HG02885 (cell line): ENCODE measurements around the gene TRPM2.

ENCODE experiments used
- ATAC-seq: cut with Tn5 transposase; IDR thresholded peaks from one replicate; pipeline ENCODE4 v1.9.1; 2021; ENCODE audit warnings: mild to moderate bottlenecking; ENCODE audit not compliant: unreplicated experiment, poor library complexity

The TRPM2 gene

DNA sequence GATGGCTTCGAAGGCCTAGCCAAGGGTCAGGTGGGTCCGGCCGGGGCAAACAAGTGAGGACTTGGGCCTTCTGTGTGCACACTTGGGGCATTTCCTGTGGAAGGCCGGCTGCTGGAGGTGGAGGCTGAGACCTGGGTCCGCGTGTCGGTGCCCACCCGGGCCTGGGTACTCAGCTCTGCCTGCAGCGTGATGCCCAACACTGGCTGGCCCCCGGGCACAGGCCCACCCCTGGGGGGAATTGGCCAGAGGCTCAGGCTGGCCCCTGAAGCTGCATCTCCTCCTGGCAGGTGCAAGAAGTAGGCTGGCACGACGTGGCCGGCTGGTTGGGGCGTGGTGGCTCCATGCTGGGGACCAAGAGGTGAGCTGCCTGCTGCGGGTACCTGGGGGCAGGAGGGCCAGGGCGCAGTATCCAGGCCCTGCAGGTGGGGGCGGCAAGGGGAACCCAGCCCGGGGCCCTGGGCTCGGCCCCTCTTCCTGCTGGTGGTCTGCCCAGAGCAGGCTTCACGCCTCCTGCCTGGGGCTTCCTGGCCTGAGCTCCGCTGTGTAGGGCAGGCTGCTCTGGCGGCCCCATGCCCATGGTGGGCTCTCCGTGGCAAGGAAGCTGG lies 31.5 kb upstream of the TRPM2 start:
- ATAC-seq = no peak

DNA sequence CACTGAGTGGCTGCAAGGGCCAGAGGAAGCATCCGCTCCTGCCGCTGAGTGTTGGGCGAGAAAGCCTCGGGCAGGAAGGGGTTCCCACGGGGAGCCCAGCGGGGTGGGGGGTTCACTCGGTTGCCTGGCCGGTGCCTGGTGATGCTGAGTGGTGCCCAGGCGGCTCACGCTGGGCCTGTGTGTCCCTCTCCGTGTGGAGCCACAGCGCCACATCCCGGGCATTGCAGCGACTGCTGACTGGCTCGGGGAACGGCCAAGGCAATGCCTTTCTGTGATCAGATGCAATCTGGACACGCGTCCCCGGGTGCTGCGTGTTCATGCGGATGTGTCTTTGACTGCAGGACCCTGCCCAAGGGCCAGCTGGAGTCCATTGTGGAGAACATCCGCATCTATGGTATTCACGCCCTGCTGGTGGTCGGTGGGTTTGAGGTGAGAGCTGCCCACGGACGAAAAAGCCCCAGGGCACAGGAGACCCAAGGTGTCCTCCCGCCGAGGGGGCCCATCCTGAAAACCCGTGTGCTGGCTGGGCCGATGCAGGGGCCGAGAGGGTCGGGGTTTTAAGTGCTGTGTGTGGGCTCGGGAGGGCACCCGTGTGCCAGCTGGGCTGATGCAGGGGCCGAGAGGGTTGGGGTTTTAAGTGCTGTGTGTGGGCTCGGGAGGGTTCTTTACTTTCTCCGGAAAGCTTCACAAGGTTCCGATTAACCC lies 30.6 kb upstream of the TRPM2 start:
- ATAC-seq = no peak

DNA sequence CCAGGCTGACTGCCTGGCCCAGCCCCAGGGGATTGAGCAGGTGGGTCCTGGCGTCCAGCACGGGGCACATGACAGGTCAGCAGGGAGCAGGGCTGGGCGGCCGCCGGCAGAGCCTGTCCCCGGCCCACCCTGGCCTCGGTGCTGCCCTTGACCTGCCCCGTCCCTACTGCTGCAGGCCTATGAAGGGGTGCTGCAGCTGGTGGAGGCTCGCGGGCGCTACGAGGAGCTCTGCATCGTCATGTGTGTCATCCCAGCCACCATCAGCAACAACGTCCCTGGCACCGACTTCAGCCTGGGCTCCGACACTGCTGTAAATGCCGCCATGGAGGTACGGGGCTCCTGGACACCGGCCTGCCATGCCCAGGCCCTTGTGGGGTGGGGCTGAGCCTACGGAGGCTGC lies 29.8 kb upstream of the TRPM2 start:
- no peak for ATAC-seq

DNA sequence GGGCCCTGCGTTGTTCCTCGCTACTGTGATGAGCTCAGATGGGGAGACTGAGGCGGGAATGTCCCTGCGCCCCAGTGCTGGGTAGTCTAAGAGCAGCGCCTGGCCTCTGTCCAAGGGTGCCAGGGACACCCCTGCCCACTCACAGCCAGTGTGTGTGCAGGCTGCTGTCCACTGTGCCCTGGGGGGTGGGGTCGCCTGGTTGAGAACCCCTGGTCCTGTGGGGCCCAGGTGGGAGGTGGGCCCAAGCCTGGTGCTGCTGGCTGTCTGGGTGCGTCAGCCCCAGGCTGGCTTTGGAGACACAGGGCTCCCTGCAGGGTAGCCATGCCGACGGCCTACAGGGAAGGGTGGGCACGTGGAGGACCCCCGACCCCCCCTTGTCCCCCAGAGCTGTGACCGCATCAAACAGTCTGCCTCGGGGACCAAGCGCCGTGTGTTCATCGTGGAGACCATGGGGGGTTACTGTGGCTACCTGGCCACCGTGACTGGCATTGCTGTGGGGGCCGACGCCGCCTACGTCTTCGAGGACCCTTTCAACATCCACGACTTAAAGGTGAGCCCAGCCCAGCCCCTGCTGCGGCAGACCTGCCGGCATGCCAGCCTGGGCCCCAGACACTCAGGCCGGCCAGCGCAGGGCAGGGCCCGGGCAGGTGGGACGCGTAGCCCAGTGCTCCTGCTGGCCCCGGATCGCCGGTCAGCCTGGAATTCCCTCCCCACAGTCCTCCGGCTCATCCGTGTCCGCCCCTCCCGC lies 29.1 kb upstream of the TRPM2 start:
- no peak for ATAC-seq

DNA sequence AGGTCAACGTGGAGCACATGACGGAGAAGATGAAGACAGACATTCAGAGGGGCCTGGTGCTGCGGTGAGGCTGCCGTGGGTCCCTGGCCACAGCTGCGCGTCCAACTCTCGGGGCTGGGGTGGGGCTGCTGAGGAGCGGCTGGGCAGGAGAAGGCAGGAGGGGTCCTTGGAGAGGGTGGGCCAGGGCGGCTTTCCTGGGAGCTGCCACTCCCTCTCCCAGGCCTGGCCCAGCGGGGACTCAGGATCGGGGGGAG lies 28.6 kb upstream of the TRPM2 start:
- no peak for ATAC-seq

DNA sequence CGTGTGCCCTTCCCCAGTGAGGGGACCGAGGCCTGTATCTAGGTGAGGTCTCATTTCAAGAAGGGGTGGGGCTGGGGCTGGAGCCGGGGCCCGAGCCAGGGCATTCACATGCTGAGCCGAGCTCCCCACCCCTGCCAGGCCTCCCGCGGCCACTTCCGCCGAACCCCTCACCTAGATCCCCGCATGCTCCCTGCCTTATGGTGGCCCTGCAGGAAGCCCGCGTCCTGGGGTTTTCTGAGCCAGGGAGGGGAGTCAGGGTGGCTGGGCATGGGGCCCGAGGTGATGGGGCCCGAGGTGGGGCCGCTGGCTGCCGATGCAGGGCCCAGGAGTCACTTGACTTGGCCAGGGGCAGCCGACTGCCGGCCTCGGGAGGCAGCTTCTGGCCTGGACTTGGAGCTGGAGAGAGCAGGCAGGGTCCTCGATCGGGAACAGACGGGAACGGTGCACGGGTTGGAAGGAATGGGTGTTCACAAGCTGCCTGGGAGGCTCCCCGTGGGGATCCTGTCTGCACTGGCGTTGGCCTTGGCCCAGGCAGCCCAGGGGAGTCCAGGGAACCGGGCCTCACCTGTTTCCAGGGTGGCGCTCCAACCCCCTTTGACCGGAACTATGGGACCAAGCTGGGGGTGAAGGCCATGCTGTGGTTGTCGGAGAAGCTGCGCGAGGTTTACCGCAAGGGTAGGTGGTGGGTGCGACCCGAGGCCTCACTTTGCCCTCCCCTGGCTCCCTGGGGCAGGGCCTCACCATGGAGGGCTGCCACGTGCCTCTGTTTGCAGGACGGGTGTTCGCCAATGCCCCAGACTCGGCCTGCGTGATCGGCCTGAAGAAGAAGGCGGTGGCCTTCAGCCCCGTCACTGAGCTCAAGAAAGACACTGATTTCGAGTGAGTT lies 27.8 kb upstream of the TRPM2 start:
- ATAC-seq = no peak

DNA sequence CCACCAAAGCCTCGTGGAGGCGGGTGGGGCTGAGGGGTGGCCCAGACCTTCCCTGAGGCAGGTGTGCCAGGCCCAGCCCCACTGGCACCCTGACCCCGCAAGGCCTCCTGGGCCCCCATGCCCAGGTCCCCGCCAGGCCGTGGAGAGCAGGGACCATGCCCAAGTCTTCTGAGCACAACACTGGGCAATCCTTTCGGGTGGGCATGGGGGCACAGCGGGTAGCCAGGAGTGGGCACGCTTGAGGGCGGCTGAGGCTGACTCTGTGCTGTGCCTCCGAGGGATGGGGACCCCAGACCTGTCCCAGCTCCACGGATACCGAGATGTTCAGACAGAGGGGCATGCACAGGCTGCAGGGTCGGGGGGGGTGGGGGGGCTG lies 27.2 kb upstream of the TRPM2 start:
- ATAC-seq = no peak

DNA sequence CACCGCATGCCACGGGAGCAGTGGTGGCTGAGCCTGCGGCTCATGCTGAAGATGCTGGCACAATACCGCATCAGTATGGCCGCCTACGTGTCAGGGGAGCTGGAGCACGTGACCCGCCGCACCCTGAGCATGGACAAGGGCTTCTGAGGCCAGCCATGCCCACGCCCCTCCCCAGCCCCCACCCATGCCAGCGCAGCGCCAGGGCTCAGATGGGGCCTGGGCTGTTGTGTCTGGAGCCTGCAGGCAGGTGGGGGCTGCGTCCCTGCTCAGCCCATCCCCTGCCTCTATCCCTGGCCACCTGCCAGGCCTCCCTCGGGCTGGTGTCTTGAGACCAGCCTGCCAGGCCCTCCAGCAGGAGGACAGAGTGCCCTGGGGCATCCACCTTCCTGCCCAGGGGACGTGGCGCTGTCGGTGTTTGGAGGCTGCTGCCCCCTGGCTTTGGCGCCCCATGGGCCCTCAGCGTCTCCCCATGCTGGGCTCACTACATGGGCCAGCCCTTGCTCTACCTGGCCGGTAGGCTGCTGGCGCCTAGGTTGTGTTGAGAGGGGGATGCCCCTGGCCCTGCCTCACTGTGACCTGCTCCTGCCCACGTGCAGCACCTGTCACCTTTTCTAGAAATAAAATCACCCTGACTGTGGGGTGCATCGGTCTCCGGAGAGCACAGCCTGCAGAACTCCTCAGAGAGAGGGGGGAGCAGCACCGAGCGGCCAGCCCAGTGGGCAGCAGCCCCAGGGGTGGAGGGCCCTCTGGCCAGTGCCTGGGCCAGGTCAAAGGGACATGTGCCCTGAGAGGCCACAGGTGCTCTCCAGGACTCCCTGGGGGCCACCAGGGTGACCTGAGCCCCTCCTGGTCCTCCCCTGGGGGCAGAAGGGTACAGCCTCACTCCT lies 26.5 kb upstream of the TRPM2 start:
- ATAC-seq = no peak

DNA sequence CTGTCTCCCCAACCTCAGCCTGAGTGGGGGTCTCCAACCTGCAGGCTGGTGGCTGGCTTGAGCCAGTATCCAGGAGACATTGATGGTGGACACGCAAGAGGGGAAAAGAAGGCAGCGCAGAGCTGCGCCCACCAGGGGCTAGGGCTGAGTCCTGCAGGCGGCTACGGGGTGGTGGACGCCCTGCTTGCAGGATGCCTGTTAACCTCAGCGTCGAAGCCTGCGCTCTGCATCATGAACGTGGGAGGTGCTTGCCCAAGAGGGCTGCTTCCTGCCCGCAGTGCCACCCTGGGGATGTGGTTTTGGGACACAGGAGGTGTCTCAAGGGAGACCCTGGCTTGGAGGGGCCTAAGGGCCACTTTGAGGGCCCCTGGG lies 25.8 kb upstream of the TRPM2 start:
- ATAC-seq = no peak

DNA sequence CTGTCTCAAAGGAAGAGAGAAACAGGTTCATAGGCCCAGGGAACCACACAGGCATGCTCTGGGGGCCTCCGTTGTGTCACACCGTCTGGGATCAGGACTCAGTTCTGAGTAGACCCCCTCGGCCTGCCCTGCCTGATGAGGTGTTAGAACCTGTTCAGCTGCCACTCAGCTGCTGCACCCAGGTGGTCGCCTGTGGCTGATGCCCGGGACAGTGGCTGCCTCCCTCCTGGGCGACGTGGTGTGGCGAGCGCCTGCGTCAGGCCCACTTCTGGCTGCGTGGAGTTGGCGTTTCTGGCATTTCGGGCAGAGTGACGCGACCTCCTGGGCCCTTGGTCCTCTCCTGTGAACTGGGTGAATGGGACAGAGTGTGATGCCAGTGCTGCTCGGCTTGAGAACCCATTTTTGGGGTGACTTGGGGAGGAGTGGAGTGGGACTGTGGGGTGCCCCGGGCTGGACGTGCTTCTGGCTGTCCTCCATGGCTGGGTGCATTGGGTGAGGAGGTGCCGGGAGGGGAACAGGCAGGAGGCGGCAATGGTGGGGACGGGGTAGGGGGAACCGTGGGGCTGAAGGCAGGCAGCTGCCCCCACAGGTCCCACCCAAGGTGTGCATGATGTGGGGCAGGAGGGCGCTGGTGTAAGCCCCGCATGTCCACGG lies 25.1 kb upstream of the TRPM2 start:
- no peak for ATAC-seq

DNA sequence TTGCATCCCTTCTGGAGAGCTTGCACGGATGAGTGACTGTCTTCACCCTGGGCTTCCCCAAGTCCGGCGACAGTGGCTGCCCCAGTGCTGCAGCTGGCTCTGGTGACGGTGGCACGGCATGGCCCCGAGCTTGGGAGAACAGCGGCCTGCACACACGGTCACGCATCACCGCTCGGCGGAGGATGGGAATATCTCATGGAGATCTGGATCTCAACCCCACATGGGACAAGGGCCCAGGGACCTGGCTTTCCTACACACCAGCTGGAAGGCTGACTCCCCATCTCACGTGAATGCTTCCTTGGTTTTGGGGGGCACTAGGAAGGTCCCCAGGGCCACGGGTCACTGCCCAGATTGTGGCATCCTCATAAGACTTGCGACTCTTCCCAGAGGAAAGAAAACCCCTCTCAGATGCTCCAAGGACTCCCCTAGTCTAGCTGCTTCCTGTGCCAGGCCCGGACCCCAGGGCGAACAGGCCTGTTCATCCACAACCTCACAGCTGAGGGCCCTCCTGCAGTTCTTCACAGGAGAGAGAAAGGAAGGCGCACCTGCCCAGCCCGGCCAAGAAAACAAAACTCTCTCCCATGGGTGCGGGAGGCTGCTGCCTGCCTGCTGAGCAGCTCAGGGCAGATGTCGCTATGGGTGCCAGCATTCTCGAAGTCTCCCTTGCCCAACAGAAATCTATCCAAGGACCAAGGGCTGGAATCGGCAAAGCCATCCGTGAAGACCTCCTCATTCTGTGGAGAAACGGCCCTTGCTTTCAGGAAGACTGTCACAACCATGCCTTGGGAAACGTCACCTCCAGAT lies 24.1 kb upstream of the TRPM2 start:
- ATAC-seq = no peak

DNA sequence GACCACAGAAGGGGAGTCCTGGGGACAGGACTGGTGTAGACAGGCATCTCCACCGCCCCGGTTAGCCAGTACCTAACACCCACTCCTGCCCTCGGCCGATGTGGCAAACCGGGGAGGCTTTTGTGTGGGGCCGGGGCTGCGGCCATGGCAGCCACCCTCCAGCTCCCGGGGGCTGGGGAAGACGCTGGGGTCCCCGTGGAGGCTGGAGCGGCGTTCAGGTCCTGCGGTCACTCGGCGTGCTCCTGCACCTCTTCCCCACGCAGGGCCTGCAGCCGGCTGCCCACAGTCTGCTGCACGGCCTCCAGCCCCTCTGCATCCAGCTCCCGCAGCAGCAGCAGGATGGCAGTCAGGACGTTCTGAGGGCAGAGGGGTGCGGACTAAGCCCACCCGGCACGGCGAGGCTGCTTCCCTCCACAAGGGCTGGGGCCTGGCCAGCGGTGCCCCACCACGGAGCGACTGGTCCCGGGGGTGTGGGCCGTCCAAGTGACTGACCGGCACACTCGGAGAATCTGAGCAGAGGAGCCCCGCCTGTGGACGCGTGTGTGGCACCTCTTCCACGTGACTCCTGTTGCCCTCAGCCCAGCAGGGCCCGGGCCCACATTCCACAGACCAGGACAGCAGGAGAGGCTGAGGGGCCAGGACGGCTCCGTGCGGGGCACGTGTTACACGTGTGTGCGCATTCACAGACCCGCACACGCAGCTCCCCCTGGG lies 23.3 kb upstream of the TRPM2 start:
- no peak for ATAC-seq

DNA sequence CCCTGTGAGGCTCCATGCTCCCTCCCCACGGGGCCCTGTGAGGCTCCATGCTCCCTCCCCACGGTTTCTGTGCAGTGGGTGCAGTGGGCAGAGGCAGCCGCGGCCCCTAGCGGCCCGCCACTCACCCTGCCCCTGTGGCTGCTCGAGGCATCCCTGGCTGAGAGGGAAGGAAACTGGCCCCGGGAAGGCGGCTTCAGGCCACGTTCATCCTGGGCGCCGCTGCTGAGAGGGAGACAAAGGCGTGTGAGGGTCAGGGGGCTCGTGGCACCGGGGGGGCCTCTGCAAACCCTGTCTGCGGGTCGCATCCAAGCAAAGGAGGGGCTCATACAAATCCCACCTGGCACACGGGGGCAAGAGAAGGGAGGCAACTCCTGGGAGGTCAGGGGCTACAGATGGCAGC lies 22.7 kb upstream of the TRPM2 start:
- ATAC-seq = no peak

DNA sequence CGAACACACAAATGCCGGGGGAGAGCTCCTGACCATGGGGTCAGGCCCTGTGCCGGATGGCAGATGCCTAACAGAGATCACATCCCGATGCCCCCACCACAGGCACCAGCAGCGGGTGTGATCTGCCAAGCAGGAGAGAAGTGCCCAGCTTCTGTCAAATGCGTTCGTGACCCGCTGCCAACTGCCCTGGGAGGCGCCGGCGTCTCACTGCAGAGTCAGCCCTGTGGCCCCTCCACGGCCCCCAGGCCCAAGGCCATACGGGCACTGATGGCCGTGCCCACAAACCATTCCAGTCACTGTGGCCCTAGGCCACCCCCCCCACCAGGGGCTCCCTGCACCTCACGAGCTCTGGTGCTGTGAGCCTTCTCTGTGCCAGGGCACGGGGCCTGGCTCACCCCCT lies 22.2 kb upstream of the TRPM2 start:
- ATAC-seq = no peak

DNA sequence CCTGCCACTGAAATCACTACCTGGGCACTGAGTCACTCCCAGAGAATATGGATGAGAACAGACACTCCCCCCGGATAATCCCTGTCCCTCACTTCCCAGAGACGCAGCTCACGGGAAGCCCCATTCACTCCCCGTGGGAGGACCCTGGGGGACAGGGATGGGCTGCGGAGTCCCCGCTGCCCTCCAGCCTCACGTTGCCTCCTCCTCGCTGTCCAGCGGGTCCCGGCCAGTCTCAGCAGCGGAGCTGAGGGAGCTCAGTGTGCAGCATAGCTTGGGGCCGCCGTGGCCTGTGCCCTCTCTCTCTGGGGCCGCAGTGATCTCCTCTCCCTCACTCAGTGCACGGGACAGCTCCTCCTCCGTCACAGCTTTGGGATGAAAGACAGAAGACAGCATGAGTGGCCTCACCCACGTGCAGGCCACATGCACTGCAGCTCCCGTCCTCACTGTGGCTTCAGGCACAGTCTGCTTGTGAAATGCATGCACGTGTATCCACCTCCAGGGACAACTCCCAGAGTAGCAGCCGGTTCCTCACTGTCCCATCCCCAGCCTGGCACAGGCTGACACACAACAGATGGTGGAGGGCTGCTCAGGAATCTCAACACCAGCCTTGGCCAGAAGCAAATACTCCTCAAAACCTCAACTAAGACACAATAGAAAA lies 21.6 kb upstream of the TRPM2 start:
- ATAC-seq = no peak

DNA sequence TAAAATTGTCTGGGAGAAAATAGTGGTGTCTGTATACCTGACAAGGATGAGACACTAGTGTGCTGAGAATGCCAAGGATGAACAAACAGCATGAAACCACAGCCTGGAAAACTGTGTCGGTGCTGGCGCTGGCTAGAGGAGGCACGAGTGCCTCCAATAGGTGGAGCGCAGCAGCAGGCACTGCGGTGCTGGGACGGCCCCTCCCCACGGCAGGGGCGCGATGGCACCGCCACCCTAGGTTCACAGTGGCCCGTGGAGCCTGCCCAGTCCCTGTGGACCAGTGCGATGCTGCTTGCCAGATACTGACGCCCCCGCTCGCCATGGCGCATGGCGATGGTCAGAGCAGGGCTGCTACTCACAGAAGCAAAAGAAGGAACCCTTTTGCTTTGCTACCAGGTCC lies 21.0 kb upstream of the TRPM2 start:
- no peak for ATAC-seq

DNA sequence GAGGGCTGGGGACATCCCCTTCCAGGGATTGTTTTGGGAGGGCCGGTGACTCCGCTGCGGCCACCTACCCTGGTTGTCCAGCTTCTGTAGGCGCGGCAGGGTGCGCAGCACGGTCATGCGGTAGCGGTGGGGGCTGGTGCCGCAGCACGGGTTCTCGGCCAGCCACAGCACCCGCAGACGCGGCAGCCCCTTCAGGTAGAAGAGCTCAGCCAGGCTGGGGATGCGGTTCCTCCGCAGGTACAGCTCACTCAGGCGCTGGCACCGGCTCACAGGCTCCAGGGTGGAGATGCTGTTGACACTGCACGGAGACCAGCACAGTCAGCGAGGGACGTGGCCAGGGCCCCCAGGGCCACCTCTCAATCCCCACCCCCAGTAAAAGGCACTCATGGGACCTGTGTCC lies 20.5 kb upstream of the TRPM2 start:
- no peak for ATAC-seq
